Gastrocnemius medialis (tissue), 4 donors: ENCODE results near the gene CABCOCO1.

Source experiments
- POLR2A ChIP-seq, 2 donors: fragments of 450-650 bp; IDR thresholded peaks; one replicate each; pipeline ENCODE4 v1.6.1; 2017; ENCODE audit warnings: antibody characterized with exemption in 2 of 2, mild to moderate bottlenecking in 2 of 2, moderate library complexity in 2 of 2
- TF ChIP-seq, protein P1 (sequence below), 5 experiments: fragments of 450-650 bp in 3 of 5; fragments of 200-600 bp in 2 of 5; sonication (generic) in 2 of 5; IDR thresholded peaks in 4 of 5; conservative IDR thresholded peaks in 1 of 5; 1 replicate in 4 of 5; 2 replicates in 1 of 5; pipeline ENCODE4 v1.5.1; 2016 to 2019; ENCODE audit warnings: antibody characterized with exemption in 5 of 5, mild to moderate bottlenecking in 3 of 5, moderate library complexity in 3 of 5

DNA sequence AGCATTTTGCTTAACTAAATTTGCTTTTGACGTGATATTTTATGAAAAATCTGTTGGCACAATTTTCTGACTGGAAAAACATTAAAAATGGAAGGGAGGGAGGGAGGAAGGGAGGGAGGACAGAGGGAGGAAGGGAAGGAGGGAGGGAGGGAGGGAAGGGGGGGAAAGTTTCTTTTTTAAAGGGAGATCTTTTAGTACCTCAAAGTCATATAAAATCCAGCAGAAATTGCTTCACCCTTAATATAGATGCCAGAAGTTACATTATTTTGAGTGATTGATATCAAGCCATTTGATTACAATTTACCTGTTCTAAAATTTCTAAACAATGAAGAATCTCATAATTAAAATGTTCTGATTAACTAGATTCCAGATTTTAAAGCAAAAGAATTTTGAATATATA is 68.9 kb downstream of the CABCOCO1 start:
- TF ChIP-seq, protein P1, sequence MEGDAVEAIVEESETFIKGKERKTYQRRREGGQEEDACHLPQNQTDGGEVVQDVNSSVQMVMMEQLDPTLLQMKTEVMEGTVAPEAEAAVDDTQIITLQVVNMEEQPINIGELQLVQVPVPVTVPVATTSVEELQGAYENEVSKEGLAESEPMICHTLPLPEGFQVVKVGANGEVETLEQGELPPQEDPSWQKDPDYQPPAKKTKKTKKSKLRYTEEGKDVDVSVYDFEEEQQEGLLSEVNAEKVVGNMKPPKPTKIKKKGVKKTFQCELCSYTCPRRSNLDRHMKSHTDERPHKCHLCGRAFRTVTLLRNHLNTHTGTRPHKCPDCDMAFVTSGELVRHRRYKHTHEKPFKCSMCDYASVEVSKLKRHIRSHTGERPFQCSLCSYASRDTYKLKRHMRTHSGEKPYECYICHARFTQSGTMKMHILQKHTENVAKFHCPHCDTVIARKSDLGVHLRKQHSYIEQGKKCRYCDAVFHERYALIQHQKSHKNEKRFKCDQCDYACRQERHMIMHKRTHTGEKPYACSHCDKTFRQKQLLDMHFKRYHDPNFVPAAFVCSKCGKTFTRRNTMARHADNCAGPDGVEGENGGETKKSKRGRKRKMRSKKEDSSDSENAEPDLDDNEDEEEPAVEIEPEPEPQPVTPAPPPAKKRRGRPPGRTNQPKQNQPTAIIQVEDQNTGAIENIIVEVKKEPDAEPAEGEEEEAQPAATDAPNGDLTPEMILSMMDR (IDR thresholded peaks at IDR 0.05 in 4 of 5, conservative IDR thresholded peaks at IDR 0.05 in 1 of 5) = no peak
- TF ChIP-seq POLR2A (IDR thresholded peaks at IDR 0.05) = no peak
